Inflammatory macrophage (primary cell): ENCODE measurements around the gene LMO7.

Experiments
- DNase-seq, 2 donors: peaks; one replicate each; pipeline ENCODE4 v3.0.0-alpha.2; 2020 to 2022
- total RNA-seq, 18 experiments: gene quantifications; one replicate each; lab custom pipeline; 2026; ENCODE audit warnings: mixed read lengths in 6 of 18, inconsistent platforms in 2 of 18; lab: John Stamatoyannopoulos, UW

LMO7 gene
- total RNA-seq: 0.91 to 6.3 (median 2.6) reads per million in 18 experiments

- DNase-seq: peak; percentile 7 to 26
Observed at GRCh38 chr13:75635828-75636435, at the start of gene LMO7. LMO7 (plus strand) TSS chr13:75636330; CDS start chr13:75636658, 328 bp downstream.

DNA sequence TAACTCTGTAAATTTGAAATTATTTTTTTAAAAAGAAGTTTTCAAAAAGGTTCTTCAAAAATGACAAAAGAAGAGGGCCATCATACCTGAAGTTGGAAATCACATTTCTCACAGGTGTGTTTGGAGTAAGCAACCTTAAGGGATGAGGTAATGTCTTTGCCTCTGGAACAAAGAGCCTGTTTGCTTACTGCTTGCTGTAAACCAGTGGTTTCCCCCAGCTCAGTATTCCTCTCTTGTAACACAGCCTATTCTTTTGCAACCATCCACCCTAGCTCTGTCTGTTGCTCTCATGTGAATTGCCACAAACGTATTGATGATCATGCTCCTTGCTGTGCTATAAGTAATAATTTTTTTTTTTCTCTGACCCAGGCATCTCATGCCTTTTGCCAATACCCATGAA lies 48.5 kb upstream of the LMO7 start:
- peak; percentile 31 to 45 for DNase-seq

- no peak for DNase-seq
Observed at GRCh38 chr13:75596657-75597182, 39.4 kb upstream of the LMO7 start.

GRCh38 chr13:75600371-75600770 lies 35.8 kb upstream of the LMO7 start:
- no peak for DNase-seq

GRCh38 chr13:75603038-75603437 lies 33.1 kb upstream of the LMO7 start:
- DNase-seq: no peak

DNA sequence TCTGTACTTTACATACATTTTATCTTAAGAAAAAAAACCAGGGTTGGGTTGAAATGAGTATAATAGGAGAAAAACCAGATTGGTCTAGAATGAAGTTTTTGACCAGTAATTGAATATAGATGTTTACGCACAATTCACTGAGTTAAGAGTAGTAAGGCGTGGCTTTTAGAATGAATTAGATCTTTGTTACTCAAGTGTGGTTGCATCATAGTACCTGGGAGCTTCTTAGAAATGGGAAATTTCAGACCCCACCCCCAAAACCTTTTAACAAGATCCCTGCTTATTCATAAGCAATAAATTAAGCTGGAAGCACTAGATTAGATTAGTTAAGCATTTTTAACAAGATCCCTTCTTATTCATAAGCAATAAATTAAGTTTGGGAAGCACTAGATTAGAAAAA lies 28.7 kb upstream of the LMO7 start:
- DNase-seq: no peak

DNA sequence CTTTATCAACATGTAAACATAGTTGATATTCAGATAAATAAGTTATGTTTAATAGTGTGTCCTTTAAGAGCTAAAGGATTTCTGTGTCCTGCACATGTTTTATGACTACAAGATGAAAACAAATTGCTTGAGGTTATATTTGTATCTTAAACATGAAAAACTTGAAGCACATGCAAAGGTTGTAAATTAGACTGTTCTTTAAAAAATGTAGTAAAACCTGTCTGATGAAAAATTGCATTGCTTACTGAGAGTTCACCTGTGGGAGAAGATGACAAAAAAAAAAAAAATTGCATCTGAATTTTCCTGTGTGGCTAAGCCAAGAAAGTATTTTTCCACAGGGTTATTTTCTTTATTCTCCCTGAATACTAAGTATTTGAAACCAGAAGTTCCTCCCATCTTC lies 25.7 kb upstream of the LMO7 start:
- no peak for DNase-seq

GRCh38 chr13:75612354-75612753 lies 23.8 kb upstream of the LMO7 start:
- DNase-seq: no peak

DNA sequence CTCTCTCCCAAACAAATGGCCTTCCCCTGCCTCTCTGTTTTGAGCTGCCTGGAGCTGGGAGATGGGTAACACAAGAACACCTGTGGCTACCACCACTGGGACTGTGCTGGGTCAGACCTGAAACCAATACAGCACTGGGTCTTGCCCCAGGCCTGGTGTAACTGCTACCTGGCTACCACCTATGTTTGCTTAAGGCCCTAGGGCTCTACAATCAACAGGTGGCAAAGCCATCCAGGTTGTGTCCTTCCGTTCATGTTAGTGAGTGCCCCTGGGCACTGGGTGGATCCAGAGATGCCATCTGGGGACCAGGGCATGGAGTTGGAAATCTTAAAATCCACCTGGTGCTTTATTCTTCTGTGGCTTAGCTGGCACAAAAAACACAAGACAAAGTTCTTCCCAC lies 18.9 kb upstream of the LMO7 start:
- DNase-seq: no peak

GRCh38 chr13:75618308-75618707 lies 17.8 kb upstream of the LMO7 start:
- no peak for DNase-seq

DNA sequence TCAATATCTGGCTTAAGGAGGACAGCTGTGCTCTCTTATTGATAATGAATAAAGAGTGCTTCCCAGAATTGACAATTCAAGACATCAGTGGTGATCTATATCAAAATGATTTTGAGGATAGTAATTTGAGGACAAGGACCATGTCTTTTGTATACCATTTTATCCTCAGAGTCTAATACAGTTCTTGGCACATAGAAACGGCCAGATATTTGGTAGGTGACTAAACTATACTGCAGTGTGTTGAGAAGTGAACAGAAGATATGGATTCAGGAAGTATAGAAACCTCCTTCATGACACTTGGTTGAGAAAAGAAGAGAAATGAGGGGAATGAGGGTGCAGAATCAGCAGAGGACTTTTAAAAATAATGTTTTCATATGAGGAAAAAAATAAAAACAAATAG lies 16.1 kb upstream of the LMO7 start:
- no peak for DNase-seq

DNA sequence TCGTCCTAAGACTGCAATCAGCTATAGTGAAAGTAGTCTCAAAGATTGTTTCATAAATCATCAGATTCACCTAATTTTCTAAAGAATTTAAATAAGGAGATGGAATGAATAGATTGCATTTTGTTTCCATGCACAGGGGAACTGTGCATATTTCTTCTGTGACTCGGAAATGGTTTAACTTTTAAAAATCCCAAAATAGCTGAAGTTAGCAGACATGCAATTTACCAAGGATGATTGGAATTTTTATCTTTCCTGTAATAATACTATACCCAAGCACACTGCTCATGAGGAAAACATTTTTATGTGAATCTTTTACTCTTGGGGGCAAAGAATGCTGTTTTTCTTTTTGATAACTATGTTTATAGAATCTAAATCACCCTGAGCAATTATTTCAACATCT lies 15.0 kb upstream of the LMO7 start:
- DNase-seq: no peak

DNA sequence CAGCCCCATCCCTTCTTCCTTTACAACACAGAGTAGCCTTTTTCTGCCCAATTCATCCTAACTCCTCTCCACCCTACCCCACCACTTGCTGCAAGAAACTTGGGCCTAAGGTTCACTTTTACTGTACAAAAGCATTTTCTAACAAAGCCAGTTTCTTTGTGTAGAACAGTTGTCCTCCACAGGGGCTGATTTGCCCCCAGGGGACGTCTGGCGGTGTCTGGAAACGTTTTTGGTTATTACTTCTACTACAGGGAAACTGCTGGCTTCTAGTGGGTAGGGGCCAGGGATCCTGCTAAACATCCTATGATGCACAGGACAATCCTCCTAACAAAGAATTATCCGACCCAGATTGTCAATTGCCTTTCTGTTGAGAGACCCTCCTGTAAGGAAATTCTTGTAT lies 7.3 kb upstream of the LMO7 start:
- no peak for DNase-seq

DNA sequence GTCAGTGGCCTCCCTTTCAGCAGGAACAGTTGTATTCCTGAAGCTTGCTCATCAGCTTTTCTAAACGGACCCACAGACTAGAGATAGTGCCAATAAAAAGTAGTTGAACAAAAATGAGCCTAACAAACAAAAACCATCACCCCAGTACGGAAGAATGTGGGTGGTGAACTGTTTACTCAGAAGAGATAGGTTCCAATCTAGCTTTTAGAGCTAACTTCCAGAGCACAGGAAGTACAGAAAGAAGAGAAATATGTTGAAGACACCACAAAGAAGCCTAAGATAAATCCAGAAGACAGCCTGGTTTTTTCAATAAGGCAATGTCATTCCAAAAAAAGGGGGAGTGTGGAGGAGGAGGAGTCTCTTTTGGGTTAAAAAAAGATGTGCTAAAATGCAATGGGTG lies 2.8 kb upstream of the LMO7 start:
- no peak for DNase-seq

DNA sequence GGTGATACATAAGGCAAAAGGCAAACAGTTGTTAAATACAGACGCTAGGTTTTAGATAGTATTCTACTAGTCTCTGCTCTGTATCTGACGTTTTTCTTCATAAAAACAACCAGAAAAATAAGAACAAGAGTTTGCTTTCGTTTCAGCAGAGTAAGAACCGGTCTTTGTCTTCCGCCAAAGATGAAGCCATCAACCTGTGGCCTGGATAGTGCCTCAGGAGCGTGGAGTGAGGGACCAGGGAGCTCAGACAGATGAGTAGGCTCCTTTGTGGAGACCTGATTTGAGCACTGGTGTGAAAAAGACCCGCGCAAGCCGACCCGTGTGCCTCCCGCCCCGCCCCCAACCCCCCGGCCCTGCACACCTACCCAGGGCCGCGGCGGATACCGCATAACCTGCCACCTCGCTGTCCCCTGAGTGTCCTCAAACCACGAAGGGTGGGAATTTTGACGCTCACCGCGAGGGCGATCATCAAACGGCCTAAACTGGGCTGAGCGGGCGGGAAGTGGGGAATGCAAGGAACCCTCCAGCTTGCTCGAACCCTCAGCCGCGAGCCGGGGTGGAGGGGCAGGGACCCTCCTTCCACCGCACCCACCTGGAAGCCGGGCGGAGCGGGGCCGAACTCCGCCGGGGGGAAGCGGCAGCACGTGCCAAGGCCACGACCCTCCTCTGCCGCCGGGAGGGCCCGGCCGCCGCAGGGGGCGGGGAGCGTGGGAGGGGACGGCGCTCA lies 866 bp upstream of the LMO7 start:
- DNase-seq: no peak

DNA sequence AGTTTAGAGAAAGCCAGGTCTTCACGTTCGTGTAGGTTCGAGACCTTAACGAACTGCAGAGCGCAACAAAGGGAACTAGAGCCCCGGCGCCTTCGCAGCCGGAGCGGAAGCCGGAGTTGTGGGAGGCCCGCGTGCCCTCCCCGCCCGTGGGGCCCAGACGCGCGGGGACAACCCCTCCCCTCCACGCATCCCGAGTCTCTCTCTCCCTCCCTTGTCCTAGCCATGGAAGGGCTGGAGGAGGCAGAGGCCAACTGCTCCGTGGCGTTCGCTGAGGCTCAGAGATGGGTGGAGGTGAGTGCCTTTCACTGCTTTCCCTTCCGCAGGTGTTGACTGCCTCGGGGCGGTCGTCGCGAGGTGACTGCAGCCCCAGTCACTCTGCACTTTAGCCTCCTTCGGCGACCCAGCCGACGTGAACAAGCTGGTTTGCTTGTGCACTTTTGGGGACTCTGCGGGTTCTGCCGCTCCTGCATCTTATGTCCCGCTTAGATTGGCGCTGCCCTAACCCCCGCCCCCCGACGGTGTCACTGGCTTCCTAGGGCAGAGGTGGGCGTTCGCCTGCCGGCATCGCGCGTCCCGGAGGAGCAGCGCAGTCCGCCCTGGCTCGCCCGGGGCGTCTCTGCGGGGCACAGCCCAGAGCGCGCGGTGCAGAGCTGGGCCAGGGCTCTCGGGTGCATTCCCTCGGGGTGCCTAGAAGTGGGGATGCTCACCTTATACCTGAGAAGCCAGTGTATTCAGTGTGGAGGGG lies 478 bp downstream of the LMO7 start:
- peak; percentile 15 to 49 for DNase-seq

- no peak for DNase-seq
Observed at GRCh38 chr13:75637181-75637750, 1.1 kb downstream of the LMO7 start.

DNA sequence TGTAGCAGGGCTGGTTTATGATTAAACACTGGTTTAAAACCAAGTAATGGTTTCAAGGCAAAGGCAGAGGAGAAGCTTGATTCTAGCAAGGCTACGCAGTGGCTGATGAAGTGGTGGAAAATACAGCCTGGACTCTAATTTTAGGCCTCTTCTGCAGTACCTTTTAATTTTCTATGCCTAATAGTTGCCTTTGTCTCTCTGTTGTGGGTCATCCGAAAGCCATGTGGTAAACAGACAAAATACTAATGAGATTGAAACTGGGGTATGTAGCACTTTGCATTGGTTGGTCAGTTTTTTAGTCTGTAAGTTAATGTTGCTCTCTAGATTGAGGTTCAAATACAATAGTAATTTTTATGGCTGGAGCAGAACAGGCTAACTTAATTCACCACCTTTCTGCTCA lies 3.3 kb downstream of the LMO7 start:
- DNase-seq: no peak

- no peak for DNase-seq
Observed at GRCh38 chr13:75641026-75641425, 4.9 kb downstream of the LMO7 start.

DNA sequence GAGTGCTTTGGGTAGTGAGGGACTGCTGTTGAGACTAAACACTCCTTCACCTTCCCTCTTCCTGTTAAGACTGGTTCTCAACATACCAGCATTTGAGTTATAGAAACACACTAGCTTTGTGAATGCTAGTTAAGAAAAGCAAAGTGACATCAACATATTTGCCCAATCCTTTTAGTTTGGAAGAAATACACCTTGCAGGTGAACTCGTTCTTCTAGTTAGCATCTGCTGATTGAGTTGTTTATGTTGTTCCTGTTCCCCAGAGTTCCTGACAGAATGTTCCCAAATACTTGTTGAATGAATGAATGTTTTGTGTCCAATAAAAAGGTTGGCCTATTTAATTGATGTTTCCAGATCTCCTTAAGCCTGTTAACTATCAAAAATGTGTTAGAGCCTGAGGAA lies 7.1 kb downstream of the LMO7 start:
- DNase-seq: no peak

- DNase-seq: no peak
Observed at GRCh38 chr13:75643693-75644092, 7.6 kb downstream of the LMO7 start.

- DNase-seq: no peak
Observed at GRCh38 chr13:75645141-75645540, 9.0 kb downstream of the LMO7 start.

DNA sequence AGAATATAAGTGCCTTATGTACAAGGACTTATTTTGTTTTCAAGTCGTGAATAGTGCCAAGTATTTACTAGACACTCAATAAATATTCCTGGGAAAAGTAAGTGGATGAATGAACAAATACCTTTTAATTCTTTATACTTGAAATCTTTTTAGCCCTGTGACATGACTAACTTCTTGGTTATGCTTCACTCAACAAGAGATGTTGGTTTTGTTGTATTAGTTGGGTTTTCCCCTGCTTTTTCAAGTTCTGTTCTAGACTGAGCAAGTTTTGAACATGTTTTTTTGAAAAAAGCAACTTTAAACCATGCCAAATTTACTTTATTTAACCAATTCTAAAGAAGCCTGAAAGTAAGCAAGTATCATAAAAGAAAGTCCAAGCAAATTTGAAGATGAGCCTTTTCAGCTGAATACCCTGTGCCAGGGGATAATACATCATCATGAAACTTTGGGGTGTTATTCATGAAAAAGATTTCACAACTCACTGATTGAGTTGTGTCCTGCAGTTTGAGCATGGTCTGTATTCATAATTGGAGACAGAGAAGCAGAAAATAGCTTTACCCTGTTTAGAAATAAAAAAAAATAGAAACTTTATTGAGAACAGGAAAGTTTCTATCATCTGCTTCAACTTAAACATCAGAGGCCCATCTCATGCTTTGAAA lies 11.1 kb downstream of the LMO7 start:
- no peak for DNase-seq
